Measurements from ENCODE around the gene AVEN. TPM values are rescaled to one million over a fixed set of nuclear protein-coding genes. Genes with fewer than 3 reads are reported as not detected.

The AVEN gene
- total and polyA plus RNA-seq, 2 of the 8 experiments (the other 6 are each of a cell fraction or from before 2014, with no cell fraction given), result 5.5 to 17.0 TPM

- Histone ChIP-seq H4K20me1 (replicated peaks in 1 of 2; ENCODE audit: control insufficient read depth in 1 of 2, insufficient read depth in 2 of 2, low read length in 2 of 2) (peaks cover 0 to 1% of the 10 kb centered on the region in 2 experiments), H3K56ac (replicated peaks; ENCODE audit: insufficient read length, low read depth, low read length) (no peak overlapping the region), H3K9ac (replicated peaks in 1 of 4; ENCODE audit: extremely low read depth in 1 of 4, low read depth in 3 of 4, low read length in 3 of 4) (no peak overlapping the region; a peak in 1 of 7 replicates), H2AFZ (ENCODE audit: low read length) (no peak overlapping the region), H4K5ac (ENCODE audit: insufficient read length, low read depth, low read length) (no peak overlapping the region), H3K27me3 (replicated peaks in 1 of 4; ENCODE audit: control insufficient read depth in 3 of 4, extremely low read depth in 1 of 4, insufficient read depth in 3 of 4, low read length in 3 of 4) (no peaks in the 10 kb centered on the region), H3K79me2 (ENCODE audit: control insufficient read depth in 1 of 2, insufficient read depth in 2 of 2, low read length in 2 of 2) (no peaks in the 10 kb centered on the region), H3K23me2 (ENCODE audit: low read depth, low read length) (no peaks in the 10 kb centered on the region), H3K14ac (ENCODE audit: insufficient read length) (no peak overlapping the region), H2BK20ac (ENCODE audit: low read length) (no peak overlapping the region), H2BK120ac (replicated peaks; ENCODE audit: low read depth, low read length) (no peak overlapping the region), H4K91ac (replicated peaks; ENCODE audit: insufficient read length, low read length) (no peak overlapping the region), H3K9me3 (ENCODE audit: insufficient read depth in 2 of 2, low read depth in 1 of 2, low read length in 1 of 2) (no peaks in the 10 kb centered on the region), H3K27ac (ENCODE audit: low read depth, low read length) (no peak overlapping the region), H3K36me3 (ENCODE audit: control insufficient read depth in 2 of 4, insufficient read depth in 4 of 4, low read length in 3 of 4) (no peaks in the 10 kb centered on the region), H2BK15ac (ENCODE audit: low read length) (no peak overlapping the region), H4K8ac (ENCODE audit: extremely low read depth, insufficient read depth, low read length) (no peak overlapping the region), H3K23ac (ENCODE audit: insufficient read length) (no peak overlapping the region), H3K4me3 (ENCODE audit: extremely low read depth in 1 of 4, insufficient read depth in 2 of 4, low read depth in 3 of 4, low read length in 4 of 4) (no peak overlapping the region), H3K79me1 (ENCODE audit: low read depth, low read length) (no peaks in the 10 kb centered on the region), H2BK5ac (ENCODE audit: low read depth, low read length) (no peak overlapping the region), H2AK5ac (ENCODE audit: low read depth, low read length) (no peak overlapping the region), H2BK12ac (ENCODE audit: low read depth, low read length) (no peak overlapping the region), H3K4me2 (ENCODE audit: insufficient read depth in 1 of 2, low read depth in 2 of 2, low read length in 2 of 2) (no peak overlapping the region), H3K4ac (replicated peaks; ENCODE audit: insufficient read length, low read depth, low read length) (no peak overlapping the region), H3K18ac (ENCODE audit: extremely low read depth, low read length) (no peak overlapping the region), H3K4me1 (replicated peaks in 1 of 4; ENCODE audit: control insufficient read depth in 3 of 4, insufficient read depth in 4 of 4, low read length in 3 of 4) (peaks cover 0 to under 1% (median 0%) of the 10 kb centered on the region in 4 experiments; a peak in 1 of 7 replicates)
- ChIA-PET POLR2A (ENCODE audit: partially characterized antibody) (no interaction called here), CTCF (ENCODE audit: partially characterized antibody) (interaction anchor here (1.1 kb wide), 1 partner anchor 14 kb away, joined by 5 read pairs; no protein-coding TSS in a partner anchor)
- no peak for TF ChIP-seq HDAC6 (IDR thresholded peaks at IDR 0.05; ENCODE audit: low read depth, low read length)
- no peak for FAIRE-seq
- WGBS, 2 experiments (ENCODE audit: extremely low coverage in 1 of 2, insufficient coverage in 1 of 2, insufficient read length in 1 of 2, insufficient replicate concordance in 2 of 2, low coverage in 1 of 2, low lambda C conversion rate in 2 of 2, missing lambda C conversion rate in 1 of 2), result 65% methylated on average over 7 of the region's 7 CpGs; no CpG with 5 or more reads in 1 of the 2 experiments
- no peak for DNase-seq (ENCODE audit: low read depth in 1 of 2, low spot score in 2 of 2)
Measured at GRCh38 chr15:33980159-33980558, 58.8 kb downstream of the AVEN start.

All from H1 (cell line).